DOHH2 (cell line): ENCODE measurements around the gene CDH4.

Source experiments
- H3F3A ChIP-seq: fragments of 200-600 bp; sonication (generic), shearing (Covaris generic); 2 replicates; pipeline ENCODE4 v1.6.0; 2016; ENCODE audit warnings: antibody characterized with exemption, mild to moderate bottlenecking; ENCODE audit not compliant: control insufficient read depth, insufficient read depth
- H3K27ac ChIP-seq: fragments of 200-600 bp; sonication (generic); 2 replicates; pipeline ENCODE4 v1.5.1; 2014; ENCODE audit warnings: low read depth, mild to moderate bottlenecking, low read length, moderate library complexity
- H3K27me3 ChIP-seq: fragments of 200-600 bp; sonication (generic); 2 replicates; pipeline ENCODE4 v1.6.1; 2014; ENCODE audit warnings: mild to moderate bottlenecking, low read length, mixed read lengths; ENCODE audit not compliant: control insufficient read depth
- H3K36me3 ChIP-seq: fragments of 200-600 bp; sonication (generic); 2 replicates; pipeline ENCODE4 v1.6.1; 2014; ENCODE audit warnings: mild to moderate bottlenecking, low read length, moderate library complexity, mixed read lengths; ENCODE audit not compliant: control insufficient read depth
- H3K4me1 ChIP-seq: fragments of 200-600 bp; sonication (generic); 2 replicates; pipeline ENCODE4 v1.6.1; 2014; ENCODE audit warnings: mild to moderate bottlenecking, low read length, mixed read lengths; ENCODE audit not compliant: control insufficient read depth
- H3K4me2 ChIP-seq: fragments of 200-600 bp; sonication (generic); 2 replicates; pipeline ENCODE4 v1.6.0; 2014; ENCODE audit warnings: mild to moderate bottlenecking, low read length, moderate library complexity
- H3K4me3 ChIP-seq: fragments of 200-600 bp; sonication (generic); 2 replicates; pipeline ENCODE4 v1.5.1; 2014; ENCODE audit warnings: mild to moderate bottlenecking, low read length, mixed read lengths
- H3K79me2 ChIP-seq: fragments of 200-600 bp; sonication (generic); 2 replicates; pipeline ENCODE4 v1.6.1; 2014; ENCODE audit warnings: mild to moderate bottlenecking, low read length, mixed read lengths; ENCODE audit not compliant: control insufficient read depth
- H3K9me2 ChIP-seq: fragments of 200-600 bp; sonication (generic); replicated peaks from 2 replicates; pipeline ENCODE4 v1.6.1; 2014; ENCODE audit warnings: mild to moderate bottlenecking, low read length, mixed read lengths; ENCODE audit not compliant: control insufficient read depth
- H3K9me3 ChIP-seq: fragments of 200-600 bp; sonication (generic); 2 replicates; pipeline ENCODE4 v1.6.1; 2014; ENCODE audit warnings: antibody characterized with exemption, low read length, mixed read lengths; ENCODE audit not compliant: control insufficient read depth, insufficient read depth
- H4K20me1 ChIP-seq: fragments of 200-600 bp; sonication (generic); 2 replicates; pipeline ENCODE4 v1.6.0; 2014; ENCODE audit warnings: low read depth, mild to moderate bottlenecking, antibody characterized with exemption, low read length, moderate library complexity; ENCODE audit not compliant: control insufficient read depth, insufficient read depth
- CTCF ChIP-seq: fragments of 200-600 bp; sonication (generic); IDR thresholded peaks from one replicate; pipeline ENCODE4 v1.5.1; 2014; ENCODE audit warnings: antibody characterized with exemption, mild to moderate bottlenecking, low read depth, low read length; ENCODE audit not compliant: poor library complexity, severe bottlenecking
- EZH2phosphoT487 ChIP-seq: fragments of 200-600 bp; sonication (generic); IDR thresholded peaks from 2 replicates; pipeline ENCODE4 v1.6.1; 2017; ENCODE audit warnings: borderline replicate concordance, mild to moderate bottlenecking, antibody characterized with exemption, low read length, moderate library complexity, mixed read lengths

CDH4 gene

GRCh38 chr20:61857884-61858283 lies 605.8 kb downstream of the CDH4 start:
- Histone ChIP-seq H3K27ac (no peak overlapping the region), H3K36me3 (no peaks in the 10 kb centered on the region), H3F3A (no peaks in the 10 kb centered on the region), H3K9me3 (no peaks in the 10 kb centered on the region), H3K27me3 (no peaks in the 10 kb centered on the region), H4K20me1 (no peaks in the 10 kb centered on the region), H3K4me1 (no peaks in the 10 kb centered on the region), H3K4me2 (no peak overlapping the region), H3K4me3 (no peak overlapping the region), H3K79me2 (no peaks in the 10 kb centered on the region), H3K9me2 (no peaks in the 10 kb centered on the region)
- TF ChIP-seq CTCF = no peak
- TF ChIP-seq EZH2phosphoT487 = no peak

- no peaks in the 10 kb centered on the region for H4K20me1 ChIP-seq
- no peaks in the 10 kb centered on the region for H3K4me1 ChIP-seq
- no peak overlapping the region for H3K4me2 ChIP-seq
- no peaks in the 10 kb centered on the region for H3K27me3 ChIP-seq
- H3K27ac ChIP-seq = no peak overlapping the region
- H3K36me3 ChIP-seq = no peaks in the 10 kb centered on the region
- no peaks in the 10 kb centered on the region for H3K9me3 ChIP-seq
- H3K4me3 ChIP-seq = no peak overlapping the region
- H3F3A ChIP-seq = no peaks in the 10 kb centered on the region
- no peaks in the 10 kb centered on the region for H3K79me2 ChIP-seq
- TF ChIP-seq EZH2phosphoT487 (no peak), CTCF (no peak)
- no peaks in the 10 kb centered on the region for H3K9me2 ChIP-seq
Observed at GRCh38 chr20:61859767-61860166, 607.7 kb downstream of the CDH4 start.

- no peaks in the 10 kb centered on the region for H4K20me1 ChIP-seq
- no peaks in the 10 kb centered on the region for H3K79me2 ChIP-seq
- H3K4me3 ChIP-seq = no peak overlapping the region
- TF ChIP-seq CTCF (no peak), EZH2phosphoT487 (no peak)
- H3F3A ChIP-seq = no peaks in the 10 kb centered on the region
- no peaks in the 10 kb centered on the region for H3K27me3 ChIP-seq
- H3K27ac ChIP-seq = no peak overlapping the region
- H3K9me3 ChIP-seq = no peaks in the 10 kb centered on the region
- H3K4me2 ChIP-seq = no peak overlapping the region
- no peaks in the 10 kb centered on the region for H3K9me2 ChIP-seq
- no peaks in the 10 kb centered on the region for H3K36me3 ChIP-seq
- H3K4me1 ChIP-seq = no peaks in the 10 kb centered on the region
Observed at GRCh38 chr20:61860260-61860987, 608.4 kb downstream of the CDH4 start.
